CD4-positive, alpha-beta T cell (primary cell): ENCODE measurements around the gene XYLT2. TPM values are rescaled to one million over a fixed set of nuclear protein-coding genes. Genes with fewer than 3 reads are reported as not detected.

ENCODE experiments used
- ATAC-seq: fragments of 200-7000 bp; cut with Tn5 transposase; one replicate; pipeline ENCODE4 v1.10.0; 2022; ENCODE audit warnings: mild to moderate bottlenecking; ENCODE audit not compliant: poor library complexity
- CTCF ChIA-PET: fragments of 350-600 bp; sonication (Branson Sonifier 250); formaldehyde crosslinking; loops from one replicate; lab custom pipeline; 2021; ENCODE audit warnings: antibody characterized with exemption, inconsistent platforms; lab: Charles Lee
- POLR2A ChIA-PET: fragments of 350-600 bp; sonication (Branson Sonifier 250); formaldehyde crosslinking; loops from one replicate; lab custom pipeline; 2021; ENCODE audit warnings: antibody characterized with exemption, inconsistent platforms; lab: Charles Lee
- DNase-seq, 14 experiments: peaks; one replicate each; pipeline ENCODE4 v3.0.0-alpha.2; 2013 to 2020; ENCODE audit warnings: mixed read lengths in 2 of 14
- H3K27ac ChIP-seq, 2 donors: one replicate each; pipeline versions ENCODE4 v1.5.1 to v1.7.0; 2013; ENCODE audit warnings: low read length in 2 of 2, low read depth in 1 of 2, mild to moderate bottlenecking in 1 of 2
- H3K27me3 ChIP-seq, 2 experiments: 1 replicate in 1 of 2; 2 replicates in 1 of 2; pipeline versions ENCODE4 v1.6.1 to v1.7.0; 2013; ENCODE audit warnings: low read length in 2 of 2, control low read depth in 1 of 2, mild to moderate bottlenecking in 1 of 2, moderate library complexity in 1 of 2; ENCODE audit not compliant: insufficient read depth in 2 of 2, control insufficient read depth in 1 of 2
- H3K36me3 ChIP-seq: one replicate; pipeline ENCODE4 v1.6.1; 2013; ENCODE audit warnings: low read length, control low read depth; ENCODE audit not compliant: insufficient read depth
- H3K4me1 ChIP-seq: one replicate; pipeline ENCODE4 v1.6.1; 2013; ENCODE audit warnings: low read length, control low read depth; ENCODE audit not compliant: insufficient read depth
- H3K4me3 ChIP-seq: one replicate; pipeline ENCODE4 v1.5.1; 2013; ENCODE audit warnings: mild to moderate bottlenecking, low read length, moderate library complexity
- H3K9me3 ChIP-seq, 2 experiments: 1 replicate in 1 of 2; 2 replicates in 1 of 2; pipeline versions ENCODE4 v1.6.1 to v1.7.0; 2013; ENCODE audit warnings: low read length in 2 of 2, mild to moderate bottlenecking in 2 of 2, control low read depth in 1 of 2, moderate library complexity in 1 of 2; ENCODE audit not compliant: control insufficient read depth in 1 of 2, insufficient read depth in 1 of 2
- H3K27ac Mint-ChIP-seq: one replicate; pipeline ENCODE4 v1.8.0; 2020; ENCODE audit warnings: mixed read lengths
- H3K27me3 Mint-ChIP-seq: one replicate; pipeline ENCODE4 v1.8.0; 2021; ENCODE audit warnings: mixed read lengths
- H3K36me3 Mint-ChIP-seq: one replicate; pipeline ENCODE4 v1.8.0; 2021; ENCODE audit warnings: low read depth, mixed read lengths
- H3K4me1 Mint-ChIP-seq: one replicate; pipeline ENCODE4 v1.8.0; 2021; ENCODE audit warnings: low read depth, mixed read lengths
- H3K4me3 Mint-ChIP-seq: one replicate; pipeline ENCODE4 v1.8.0; 2020; ENCODE audit warnings: mild to moderate bottlenecking, mixed read lengths
- H3K9me3 Mint-ChIP-seq: one replicate; pipeline ENCODE4 v1.8.0; 2020; ENCODE audit warnings: mixed read lengths
- intact Hi-C, 2 experiments: fragments of 100-400 bp; cut with DNase I in 1 of 2; cut with micrococcal nuclease in 1 of 2; formaldehyde crosslinking; loops; one replicate each; pipeline versions ENCODE4 v1.15.1 to v1.9.0; 2023 to 2025; cut with DNase I, micrococcal nuclease
- total RNA-seq, 174 experiments: library from RNA in 2 of 174; stranded (reverse) in 2 of 174; gene quantifications; one replicate each; pipeline ENCODE4 v1.2.3 and lab custom pipeline; 2021 to 2026
- TF ChIP-seq, protein P1 (sequence below): fragments of 200-600 bp; IDR thresholded peaks from one replicate; pipeline ENCODE4 v1.8.0; 2022; ENCODE audit warnings: antibody characterized with exemption, mild to moderate bottlenecking

XYLT2 gene
- total RNA-seq, 2 experiments from 2014 or later, result 11.0 to 12.2 TPM

DNA sequence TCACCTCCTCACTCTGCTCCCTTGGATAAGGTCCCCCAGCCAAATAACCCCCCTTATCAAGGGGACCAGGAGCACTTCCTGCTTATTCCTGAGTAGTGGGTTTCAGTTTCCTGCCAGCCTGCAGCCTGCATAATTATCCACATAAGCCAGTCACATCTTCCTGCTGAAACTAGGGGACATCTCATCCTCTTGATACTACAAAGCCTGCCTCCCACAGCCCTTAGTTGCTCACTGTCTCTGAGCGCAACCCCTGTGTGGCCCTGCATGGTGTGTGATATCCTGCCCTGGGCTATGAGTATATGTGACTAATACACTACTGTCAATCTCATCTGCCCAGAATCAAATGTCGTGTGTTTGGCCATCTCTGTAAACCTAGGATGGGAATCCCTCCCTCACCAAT is 8.0 kb upstream of the XYLT2 start:
- Mint-ChIP-seq H3K4me3 (no peak overlapping the region), H3K27me3 (peaks cover 9% of the 10 kb centered on the region), H3K27ac (no peak overlapping the region), H3K9me3 (peaks cover 5% of the 10 kb centered on the region), H3K4me1 (peaks cover 8% of the 10 kb centered on the region), H3K36me3 (no peaks in the 10 kb centered on the region)
- TF ChIP-seq, protein P1, sequence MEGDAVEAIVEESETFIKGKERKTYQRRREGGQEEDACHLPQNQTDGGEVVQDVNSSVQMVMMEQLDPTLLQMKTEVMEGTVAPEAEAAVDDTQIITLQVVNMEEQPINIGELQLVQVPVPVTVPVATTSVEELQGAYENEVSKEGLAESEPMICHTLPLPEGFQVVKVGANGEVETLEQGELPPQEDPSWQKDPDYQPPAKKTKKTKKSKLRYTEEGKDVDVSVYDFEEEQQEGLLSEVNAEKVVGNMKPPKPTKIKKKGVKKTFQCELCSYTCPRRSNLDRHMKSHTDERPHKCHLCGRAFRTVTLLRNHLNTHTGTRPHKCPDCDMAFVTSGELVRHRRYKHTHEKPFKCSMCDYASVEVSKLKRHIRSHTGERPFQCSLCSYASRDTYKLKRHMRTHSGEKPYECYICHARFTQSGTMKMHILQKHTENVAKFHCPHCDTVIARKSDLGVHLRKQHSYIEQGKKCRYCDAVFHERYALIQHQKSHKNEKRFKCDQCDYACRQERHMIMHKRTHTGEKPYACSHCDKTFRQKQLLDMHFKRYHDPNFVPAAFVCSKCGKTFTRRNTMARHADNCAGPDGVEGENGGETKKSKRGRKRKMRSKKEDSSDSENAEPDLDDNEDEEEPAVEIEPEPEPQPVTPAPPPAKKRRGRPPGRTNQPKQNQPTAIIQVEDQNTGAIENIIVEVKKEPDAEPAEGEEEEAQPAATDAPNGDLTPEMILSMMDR, result no peak
- ATAC-seq (no peak), DNase-seq (no peak)
- ChIA-PET POLR2A (no interaction called here), CTCF (no interaction called here)
- Histone ChIP-seq H3K27me3 (peaks cover 0 to 3% of the 10 kb centered on the region in 2 experiments), H3K36me3 (no peaks in the 10 kb centered on the region), H3K27ac (no peak overlapping the region), H3K9me3 (no peaks in the 10 kb centered on the region), H3K4me1 (no peaks in the 10 kb centered on the region), H3K4me3 (no peak overlapping the region)
- intact Hi-C loops, result no loop called here

DNA sequence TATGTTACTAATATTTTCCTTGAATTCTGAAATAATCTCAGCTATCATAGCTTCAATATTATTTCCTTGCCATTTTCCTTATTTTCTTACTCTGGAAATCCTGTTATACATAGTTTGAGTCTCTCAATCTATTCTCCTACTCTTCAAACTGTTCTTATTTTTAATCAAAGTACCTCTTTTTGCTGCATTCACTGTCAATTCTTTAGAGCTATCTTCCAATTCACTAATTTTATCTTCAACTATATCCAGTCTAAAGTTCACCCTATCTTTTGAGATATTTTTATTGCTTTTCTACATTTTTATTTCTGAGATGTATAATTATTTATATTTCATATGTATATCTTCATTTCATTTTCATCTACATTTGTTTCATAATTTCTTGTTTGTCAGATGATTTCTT is 7.3 kb upstream of the XYLT2 start:
- no peaks in the 10 kb centered on the region for H3K9me3 ChIP-seq
- Mint-ChIP-seq H3K9me3 (peaks cover 5% of the 10 kb centered on the region), H3K27me3 (peaks cover 9% of the 10 kb centered on the region), H3K27ac (no peak overlapping the region), H3K36me3 (no peaks in the 10 kb centered on the region), H3K4me1 (peaks cover 6% of the 10 kb centered on the region), H3K4me3 (no peak overlapping the region)
- intact Hi-C loops, result no loop called here
- no peaks in the 10 kb centered on the region for H3K36me3 ChIP-seq
- ChIA-PET CTCF (no interaction called here), POLR2A (no interaction called here)
- no peaks in the 10 kb centered on the region for H3K4me1 ChIP-seq
- ATAC-seq, result no peak
- no peaks in the 10 kb centered on the region for H3K27me3 ChIP-seq
- no peak overlapping the region for H3K27ac ChIP-seq
- H3K4me3 ChIP-seq, result no peak overlapping the region
- DNase-seq, result no peak
- TF ChIP-seq, protein P1, result no peak

DNA sequence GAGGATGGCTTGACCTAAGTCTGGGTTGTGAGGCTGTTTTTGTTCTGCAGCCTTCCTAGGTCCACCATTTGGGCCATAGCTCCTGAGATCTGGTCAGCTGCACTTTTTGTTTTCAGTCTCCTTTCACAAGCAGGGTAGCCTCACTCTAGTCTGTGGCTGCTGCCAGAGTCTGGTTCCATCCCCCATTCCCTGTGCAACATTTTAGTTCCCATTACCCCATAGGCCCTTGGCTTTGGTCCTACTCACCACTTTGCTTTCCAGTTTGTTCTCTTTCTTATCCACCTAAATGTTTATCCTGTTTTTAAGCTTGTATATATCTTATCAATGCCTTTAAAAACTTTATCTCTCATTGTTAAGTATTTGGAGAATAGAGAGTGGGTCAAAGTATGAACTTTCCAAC is 6.5 kb upstream of the XYLT2 start:
- Mint-ChIP-seq H3K36me3 (no peaks in the 10 kb centered on the region), H3K27me3 (peaks cover 9% of the 10 kb centered on the region), H3K27ac (no peak overlapping the region), H3K4me3 (no peak overlapping the region), H3K9me3 (peaks cover 5% of the 10 kb centered on the region), H3K4me1 (no peaks in the 10 kb centered on the region)
- Histone ChIP-seq H3K27ac (no peak overlapping the region), H3K36me3 (no peaks in the 10 kb centered on the region), H3K4me1 (no peaks in the 10 kb centered on the region), H3K4me3 (no peak overlapping the region), H3K9me3 (no peaks in the 10 kb centered on the region), H3K27me3 (no peaks in the 10 kb centered on the region)
- CTCF ChIA-PET, result no interaction called here
- TF ChIP-seq, protein P1, result no peak
- POLR2A ChIA-PET, result no interaction called here
- DNase-seq (no peak), ATAC-seq (no peak)
- intact Hi-C loops, result no loop called here
